Spleen (tissue), 11 donors: ENCODE data around the gene ERCC6L. TPM values are rescaled to one million over a fixed set of nuclear protein-coding genes. Genes with fewer than 3 reads are reported as not detected.

Experiments
- DNase-seq: peaks from one replicate; pipeline ENCODE4 v3.0.0-alpha.2; 2020
- H3K27ac ChIP-seq, 8 donors: fragments of 200-600 bp; sonication (generic) in 7 of 8; 1 replicate in 4 of 8; 2 replicates in 4 of 8; pipeline versions ENCODE4 v1.5.0 to v1.8.0; 2016 to 2021; ENCODE audit warnings: inconsistent platforms in 4 of 8, mild to moderate bottlenecking in 4 of 8, moderate library complexity in 1 of 8
- H3K27me3 ChIP-seq, 7 donors: fragments of 200-600 bp; sonication (generic) in 6 of 7; replicated peaks in 1 of 7; 1 replicate in 4 of 7; 2 replicates in 3 of 7; pipeline versions ENCODE4 v1.5.0 to v1.8.0; 2016 to 2021; ENCODE audit warnings: inconsistent platforms in 3 of 7, mild to moderate bottlenecking in 1 of 7
- H3K36me3 ChIP-seq, 6 donors: fragments of 200-600 bp; sonication (generic) in 5 of 6; 1 replicate in 4 of 6; 2 replicates in 2 of 6; pipeline versions ENCODE4 v1.5.0 to v1.8.0; 2016 to 2021; ENCODE audit warnings: inconsistent platforms in 2 of 6
- H3K4me1 ChIP-seq, 6 donors: fragments of 200-600 bp; sonication (generic) in 5 of 6; 1 replicate in 3 of 6; 2 replicates in 3 of 6; pipeline versions ENCODE4 v1.5.0 to v1.8.0; 2016 to 2021; ENCODE audit warnings: inconsistent platforms in 3 of 6
- H3K4me3 ChIP-seq, 8 donors: fragments of 200-600 bp; sonication (generic) in 7 of 8; 1 replicate in 4 of 8; 2 replicates in 4 of 8; pipeline versions ENCODE4 v1.5.0 to v1.8.0; 2016 to 2021; ENCODE audit warnings: inconsistent platforms in 4 of 8, mild to moderate bottlenecking in 4 of 8, moderate library complexity in 2 of 8
- H3K9me3 ChIP-seq, 8 donors: fragments of 200-600 bp; sonication (generic) in 7 of 8; 1 replicate in 4 of 8; 2 replicates in 4 of 8; pipeline versions ENCODE4 v1.5.0 to v1.8.0; 2016 to 2021; ENCODE audit warnings: inconsistent platforms in 4 of 8
- POLR2A ChIP-seq, 3 donors: fragments of 450-650 bp; IDR thresholded peaks; one replicate each; pipeline ENCODE4 v1.5.1; 2017; ENCODE audit warnings: antibody characterized with exemption in 3 of 3, mild to moderate bottlenecking in 1 of 3
- POLR2AphosphoS5 ChIP-seq, 3 donors: sonication (generic); formaldehyde crosslinking; IDR thresholded peaks; one replicate each; pipeline ENCODE4 v1.5.1; 2017; ENCODE audit warnings: antibody characterized with exemption in 3 of 3
- WGBS, 5 donors: extraction: QIAGEN DNeasy Blood & Tissue Kit in 3 of 5; methylation state at CpG; one replicate each; pipeline versions ENCODE4 v1.1.5 to v1.1.7; 2013 to 2018; 5-methylcytosine and 5-hydroxymethylcytosine counted together
- intact Hi-C: fragments of 100-400 bp; cut with DNase I; formaldehyde crosslinking; loops from one replicate; pipeline ENCODE4 v1.15.0; 2023; ENCODE audit warnings: low total_unique reads
- polyA plus RNA-seq, 3 donors: library from polyadenylated mRNA; stranded (reverse); fragments of 200-250 nt; gene quantifications; one replicate each; pipeline ENCODE4 v1.2.1, GENCODE V29; 2013
- total RNA-seq, 7 donors: library from RNA; depleted of rRNA in 3 of 7; stranded (reverse); fragments of >200 nt in 3 of 7; fragmentation: NEBNext Ultra II Directional in 4 of 7; extraction: Animal tissue kit (Norgen Biotek cat#: 25700) in 4 of 7; gene quantifications; one replicate each; pipeline versions ENCODE4 v1.1.0 to v1.2.1, GENCODE V29; 2016 to 2021
- TF ChIP-seq, protein P1 (sequence below), 11 experiments: fragments of 200-600 bp in 7 of 11; fragments of 450-650 bp in 4 of 11; sonication (generic) in 4 of 11; IDR thresholded peaks in 8 of 11; conservative IDR thresholded peaks in 3 of 11; 1 replicate in 7 of 11; 2 replicates in 4 of 11; pipeline versions ENCODE4 v1.4.0 to v1.8.0; 2016 to 2021; ENCODE audit warnings: antibody characterized with exemption in 11 of 11, inconsistent platforms in 4 of 11, mild to moderate bottlenecking in 1 of 11
- donor health status: healthy with polysubstance abuse.
- donor health status: DM: no; HTN: no; CAD: no; lungs with moderate emphysema.
- donor health status: DM: no; HTN: no; CAD: no.
- donor health status: Bipolar disorder and iron deficiency.
- donor health status: healthy.
- donor health status: DM: no; HTN: no; CAD: no.
- donor health status: DM: yes; HTN: yes; CAD: no.

The ERCC6L gene
- total and polyA plus RNA-seq, 10 donors: 0.30 to 1.4 (median 0.77) TPM

DNA sequence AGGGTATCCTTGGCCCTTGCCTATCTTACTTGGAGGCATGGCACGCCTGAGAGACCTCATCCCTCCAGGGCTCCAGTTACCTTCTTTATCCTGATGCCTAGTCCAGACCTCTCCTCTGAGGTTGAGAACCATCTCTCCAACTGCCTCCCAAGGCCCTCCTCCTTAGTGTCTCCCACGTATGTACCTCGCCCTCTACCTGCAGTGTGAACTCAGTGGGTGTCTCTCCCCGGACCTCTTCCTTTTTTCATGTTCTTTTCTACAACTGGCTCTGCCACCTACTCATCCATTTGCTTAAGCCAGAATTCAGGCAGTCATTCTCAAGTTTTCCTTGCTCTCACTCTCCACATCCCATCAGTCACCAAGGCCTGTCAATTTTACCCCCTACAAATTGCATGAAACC is 21.6 kb upstream of the ERCC6L start:
- H3K9me3 ChIP-seq: no peaks in the 10 kb centered on the region
- 87 to 95% (median 92%) methylated on average over 4 of the region's 4 CpGs for whole genome bisulfite sequencing, 5 donors
- DNase-seq: no peak
- no peaks in the 10 kb centered on the region for H3K4me1 ChIP-seq
- H3K27ac ChIP-seq: no peak overlapping the region
- peaks cover 0 to 4% (median 0%) of the 10 kb centered on the region in 6 donors for H3K36me3 ChIP-seq
- TF ChIP-seq POLR2A (IDR thresholded peaks at IDR 0.05) (no peak), POLR2AphosphoS5 (IDR thresholded peaks at IDR 0.05) (no peak)
- TF ChIP-seq, protein P1, sequence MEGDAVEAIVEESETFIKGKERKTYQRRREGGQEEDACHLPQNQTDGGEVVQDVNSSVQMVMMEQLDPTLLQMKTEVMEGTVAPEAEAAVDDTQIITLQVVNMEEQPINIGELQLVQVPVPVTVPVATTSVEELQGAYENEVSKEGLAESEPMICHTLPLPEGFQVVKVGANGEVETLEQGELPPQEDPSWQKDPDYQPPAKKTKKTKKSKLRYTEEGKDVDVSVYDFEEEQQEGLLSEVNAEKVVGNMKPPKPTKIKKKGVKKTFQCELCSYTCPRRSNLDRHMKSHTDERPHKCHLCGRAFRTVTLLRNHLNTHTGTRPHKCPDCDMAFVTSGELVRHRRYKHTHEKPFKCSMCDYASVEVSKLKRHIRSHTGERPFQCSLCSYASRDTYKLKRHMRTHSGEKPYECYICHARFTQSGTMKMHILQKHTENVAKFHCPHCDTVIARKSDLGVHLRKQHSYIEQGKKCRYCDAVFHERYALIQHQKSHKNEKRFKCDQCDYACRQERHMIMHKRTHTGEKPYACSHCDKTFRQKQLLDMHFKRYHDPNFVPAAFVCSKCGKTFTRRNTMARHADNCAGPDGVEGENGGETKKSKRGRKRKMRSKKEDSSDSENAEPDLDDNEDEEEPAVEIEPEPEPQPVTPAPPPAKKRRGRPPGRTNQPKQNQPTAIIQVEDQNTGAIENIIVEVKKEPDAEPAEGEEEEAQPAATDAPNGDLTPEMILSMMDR (IDR thresholded peaks at IDR 0.05 in 8 of 11, conservative IDR thresholded peaks at IDR 0.05 in 3 of 11): no peak
- peaks cover 0 to 5% (median 0%) of the 10 kb centered on the region in 7 donors for H3K27me3 ChIP-seq
- no peak overlapping the region for H3K4me3 ChIP-seq
- intact Hi-C loops: no loop called here

GRCh38 chrX:72258174-72258573 is 19.3 kb upstream of the ERCC6L start:
- Histone ChIP-seq H3K4me1 (no peaks in the 10 kb centered on the region), H3K27ac (no peak overlapping the region), H3K9me3 (no peaks in the 10 kb centered on the region), H3K4me3 (no peak overlapping the region), H3K27me3 (peaks cover 0 to 28% (median 0%) of the 10 kb centered on the region in 7 donors), H3K36me3 (peaks cover 0 to 3% (median 0%) of the 10 kb centered on the region in 6 donors)
- TF ChIP-seq POLR2AphosphoS5 (IDR thresholded peaks at IDR 0.05): no peak
- TF ChIP-seq, protein P1 (IDR thresholded peaks at IDR 0.05 in 8 of 11, conservative IDR thresholded peaks at IDR 0.05 in 3 of 11): no peak
- no peak for TF ChIP-seq POLR2A (IDR thresholded peaks at IDR 0.05)
- intact Hi-C loops: no loop called here
- DNase-seq: no peak
- 71 to 89% (median 78%) methylated on average over 7 of the region's 7 CpGs for WGBS, 5 donors

DNA sequence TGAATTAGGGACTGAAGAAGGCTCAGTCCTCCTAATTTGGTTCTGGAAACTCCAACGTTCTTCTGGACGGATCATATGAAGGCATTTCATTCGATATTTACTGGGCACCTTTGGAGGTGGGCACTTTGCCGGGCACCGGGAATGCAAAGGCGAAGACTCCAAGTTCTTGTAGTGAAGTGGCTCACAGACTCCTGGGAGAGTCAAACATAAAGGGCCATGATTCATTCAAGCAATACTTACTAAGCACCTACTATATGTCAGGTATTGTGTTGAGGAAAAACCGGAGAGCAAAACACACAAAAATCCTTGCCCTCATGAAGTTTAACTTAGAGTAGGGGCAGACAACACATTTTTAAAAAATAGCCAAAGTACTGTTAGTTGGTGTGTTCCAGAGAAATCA is 17.0 kb upstream of the ERCC6L start:
- intact Hi-C loops: no loop called here
- DNase-seq: no peak
- Histone ChIP-seq H3K27me3 (peaks cover 0 to 31% (median 0%) of the 10 kb centered on the region in 7 donors), H3K4me1 (no peaks in the 10 kb centered on the region), H3K27ac (no peak overlapping the region), H3K9me3 (no peaks in the 10 kb centered on the region), H3K4me3 (no peak overlapping the region), H3K36me3 (no peaks in the 10 kb centered on the region)
- 86 to 95% (median 90%) methylated on average over 7 of the region's 7 CpGs for WGBS, 5 donors
- TF ChIP-seq, protein P1 (IDR thresholded peaks at IDR 0.05 in 8 of 11, conservative IDR thresholded peaks at IDR 0.05 in 3 of 11): no peak
- TF ChIP-seq POLR2A (IDR thresholded peaks at IDR 0.05) (no peak), POLR2AphosphoS5 (IDR thresholded peaks at IDR 0.05) (no peak)

DNA sequence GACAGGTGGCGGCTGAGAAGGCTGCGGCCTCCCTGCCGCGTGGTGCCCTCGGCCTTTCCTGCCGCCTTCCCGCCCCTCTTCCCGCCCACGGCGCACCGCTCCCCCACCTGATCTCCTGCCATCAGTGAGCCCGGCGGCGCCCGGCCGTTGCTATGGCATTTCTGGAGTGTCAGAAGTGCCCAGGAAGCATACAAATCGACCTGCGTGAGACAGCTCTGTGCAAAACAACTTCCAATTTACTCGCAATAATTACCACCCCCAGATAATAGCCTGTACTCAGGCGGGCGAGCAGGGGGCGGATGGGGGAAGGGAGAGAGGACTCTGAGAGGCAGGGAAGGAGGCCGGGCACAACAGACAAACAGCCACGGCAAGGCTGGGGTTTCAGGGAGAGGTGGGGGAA is 16.6 kb upstream of the ERCC6L start:
- Histone ChIP-seq H3K27ac (no peak overlapping the region), H3K27me3 (peaks cover 0 to 31% (median 0%) of the 10 kb centered on the region in 7 donors), H3K36me3 (no peaks in the 10 kb centered on the region), H3K9me3 (no peaks in the 10 kb centered on the region), H3K4me1 (no peaks in the 10 kb centered on the region), H3K4me3 (no peak overlapping the region)
- 14 to 33% (median 17%) methylated on average over 9 to 24 of the region's 24 CpGs for WGBS, 5 donors
- DNase-seq: no peak
- TF ChIP-seq, protein P1 (IDR thresholded peaks at IDR 0.05 in 8 of 11, conservative IDR thresholded peaks at IDR 0.05 in 3 of 11): no peak
- TF ChIP-seq POLR2A (IDR thresholded peaks at IDR 0.05): no peak
- TF ChIP-seq POLR2AphosphoS5 (IDR thresholded peaks at IDR 0.05): no peak
- intact Hi-C loops: no loop called here
